H1 (cell line): Measurements from ENCODE around the gene PDCD2. TPM values are rescaled to one million over a fixed set of nuclear protein-coding genes. Genes with fewer than 3 reads are reported as not detected.
A peak's percentile ranks its signal among the peaks of the same experiment; 100 is the strongest.

ENCODE experiments used
- CTCF ChIA-PET: fragments of 300-600 bp; sonication (Branson Sonifier 250); formaldehyde crosslinking; loops from one replicate; lab custom pipeline; 2021; ENCODE audit not compliant: partially characterized antibody; lab: Charles Lee
- POLR2A ChIA-PET: fragments of 300-600 bp; sonication (Branson Sonifier 250); formaldehyde crosslinking; loops from one replicate; lab custom pipeline; 2021; ENCODE audit warnings: inconsistent platforms; ENCODE audit not compliant: partially characterized antibody; lab: Charles Lee
- DNase-seq, 2 experiments: peaks; one replicate each; pipeline versions ENCODE4 v3.0.0 to v3.0.0-alpha.2; 2010 to 2022; ENCODE audit warnings: low spot score in 2 of 2, low read depth in 1 of 2, mixed read lengths in 1 of 2
- FAIRE-seq: peaks from 2 replicates; lab custom pipeline; 2011; peaks lifted over from hg19 to GRCh38; lab: Jason Lieb, UNC
- H2AFZ ChIP-seq: 2 replicates; pipeline ENCODE4 v1.8.1; 2012; ENCODE audit warnings: low read length, inconsistent platforms
- H2AK5ac ChIP-seq: 2 replicates; pipeline ENCODE4 v1.6.1; 2013; ENCODE audit warnings: low read depth, low read length
- H2BK120ac ChIP-seq: replicated peaks from 2 replicates; pipeline ENCODE3; 2013; ENCODE audit warnings: low read depth, low read length, inconsistent platforms
- H2BK12ac ChIP-seq: 2 replicates; pipeline ENCODE4 v1.6.1; 2013; ENCODE audit warnings: low read depth, low read length
- H2BK15ac ChIP-seq: 2 replicates; pipeline ENCODE4 v1.6.1; 2013; ENCODE audit warnings: low read length
- H2BK20ac ChIP-seq: 2 replicates; pipeline ENCODE4 v1.6.1; 2013; ENCODE audit warnings: low read length
- H2BK5ac ChIP-seq: 2 replicates; pipeline ENCODE4 v1.6.1; 2013; ENCODE audit warnings: low read depth, low read length
- H3K14ac ChIP-seq: 2 replicates; pipeline ENCODE4 v1.6.1; 2013; ENCODE audit warnings: inconsistent platforms; ENCODE audit not compliant: insufficient read length
- H3K18ac ChIP-seq: 2 replicates; pipeline ENCODE4 v1.6.1; 2013; ENCODE audit warnings: low read length; ENCODE audit errors: extremely low read depth
- H3K23ac ChIP-seq: 2 replicates; pipeline ENCODE4 v1.6.1; 2013; ENCODE audit warnings: inconsistent platforms; ENCODE audit not compliant: insufficient read length
- H3K23me2 ChIP-seq: 2 replicates; pipeline ENCODE4 v1.6.1; 2013; ENCODE audit warnings: low read depth, low read length
- H3K27ac ChIP-seq: 2 replicates; pipeline ENCODE4 v1.6.1; 2011; ENCODE audit warnings: low read depth, low read length, inconsistent platforms
- H3K27me3 ChIP-seq, 4 experiments: replicated peaks in 1 of 4; 1 replicate in 1 of 4; 2 replicates in 3 of 4; pipeline versions ENCODE4 v1.6.1 to v1.8.1; 2011 to 2013; ENCODE audit warnings: low read length in 3 of 4, mild to moderate bottlenecking in 3 of 4, inconsistent platforms in 2 of 4, mixed read lengths in 2 of 4, moderate library complexity in 1 of 4; ENCODE audit not compliant: control insufficient read depth in 3 of 4, insufficient read depth in 3 of 4; ENCODE audit errors: extremely low read depth in 1 of 4
- H3K36me3 ChIP-seq, 4 experiments: 2 replicates each; pipeline versions ENCODE4 v1.6.1 to v1.8.1; 2011 to 2013; ENCODE audit warnings: mild to moderate bottlenecking in 4 of 4, low read length in 3 of 4, moderate library complexity in 2 of 4, control low read depth in 1 of 4, inconsistent platforms in 1 of 4; ENCODE audit not compliant: insufficient read depth in 4 of 4, control insufficient read depth in 2 of 4
- H3K4ac ChIP-seq: replicated peaks from 2 replicates; pipeline ENCODE3; 2013; ENCODE audit warnings: low read length, low read depth, mixed read lengths, inconsistent platforms; ENCODE audit not compliant: insufficient read length
- H3K4me1 ChIP-seq, 4 experiments: replicated peaks in 1 of 4; 1 replicate in 1 of 4; 2 replicates in 3 of 4; pipeline versions ENCODE4 v1.6.1 to v1.8.1; 2011 to 2013; ENCODE audit warnings: low read length in 3 of 4, inconsistent platforms in 2 of 4, mixed read lengths in 1 of 4; ENCODE audit not compliant: insufficient read depth in 4 of 4, control insufficient read depth in 3 of 4
- H3K4me2 ChIP-seq, 2 experiments: 2 replicates each; pipeline versions ENCODE4 v1.6.1 to v1.8.1; 2011 to 2013; ENCODE audit warnings: low read depth in 2 of 2, low read length in 2 of 2, control low read depth in 1 of 2, inconsistent platforms in 1 of 2, mild to moderate bottlenecking in 1 of 2; ENCODE audit not compliant: insufficient read depth in 1 of 2
- H3K4me3 ChIP-seq, 4 experiments: fragments of 200-600, 300-600 bp in 1 of 4; sonication (generic), shearing (Covaris generic), sonication (Bioruptor Twin) in 1 of 4; 2 replicates each; pipeline versions ENCODE4 v1.5.1 to v1.8.1; 2011 to 2016; ENCODE audit warnings: low read length in 4 of 4, low read depth in 3 of 4, control low read depth in 2 of 4, inconsistent platforms in 2 of 4, mild to moderate bottlenecking in 2 of 4, mixed read lengths in 1 of 4, moderate library complexity in 1 of 4; ENCODE audit not compliant: insufficient read depth in 2 of 4; ENCODE audit errors: extremely low read depth in 1 of 4
- H3K56ac ChIP-seq: replicated peaks from 2 replicates; pipeline ENCODE3; 2013; ENCODE audit warnings: low read depth, mild to moderate bottlenecking, mixed read lengths, low read length, inconsistent platforms; ENCODE audit not compliant: insufficient read length
- H3K79me1 ChIP-seq: 2 replicates; pipeline ENCODE4 v1.6.1; 2013; ENCODE audit warnings: low read depth, low read length, control low read depth
- H3K79me2 ChIP-seq, 2 experiments: 2 replicates each; pipeline versions ENCODE4 v1.6.1 to v1.8.1; 2012 to 2013; ENCODE audit warnings: low read length in 2 of 2, mild to moderate bottlenecking in 2 of 2, inconsistent platforms in 1 of 2; ENCODE audit not compliant: insufficient read depth in 2 of 2, control insufficient read depth in 1 of 2
- H3K9ac ChIP-seq, 4 experiments: replicated peaks in 1 of 4; 1 replicate in 1 of 4; 2 replicates in 3 of 4; pipeline versions ENCODE4 v1.6.1 to v1.8.1; 2011 to 2013; ENCODE audit warnings: low read depth in 3 of 4, low read length in 3 of 4, control low read depth in 2 of 4, mild to moderate bottlenecking in 2 of 4, moderate library complexity in 2 of 4, inconsistent platforms in 1 of 4; ENCODE audit errors: extremely low read depth in 1 of 4
- H3K9me3 ChIP-seq, 2 experiments: 2 replicates each; pipeline versions ENCODE4 v1.6.1 to v1.8.1; 2012 to 2013; ENCODE audit warnings: mild to moderate bottlenecking in 2 of 2, moderate library complexity in 2 of 2, control low read depth in 1 of 2, inconsistent platforms in 1 of 2, low read depth in 1 of 2, low read length in 1 of 2, mixed read lengths in 1 of 2; ENCODE audit not compliant: insufficient read depth in 2 of 2
- H4K20me1 ChIP-seq, 2 experiments: replicated peaks in 1 of 2; 2 replicates each; pipeline versions ENCODE3 to v1.8.1; 2011 to 2013; ENCODE audit warnings: inconsistent platforms in 2 of 2, low read length in 2 of 2, mild to moderate bottlenecking in 1 of 2; ENCODE audit not compliant: insufficient read depth in 2 of 2, control insufficient read depth in 1 of 2
- H4K5ac ChIP-seq: 2 replicates; pipeline ENCODE4 v1.6.1; 2013; ENCODE audit warnings: low read length, low read depth, mixed read lengths, inconsistent platforms; ENCODE audit not compliant: insufficient read length
- H4K8ac ChIP-seq: 2 replicates; pipeline ENCODE4 v1.8.0; 2013; ENCODE audit warnings: mild to moderate bottlenecking, moderate library complexity, low read length, inconsistent platforms; ENCODE audit not compliant: insufficient read depth; ENCODE audit errors: extremely low read depth
- H4K91ac ChIP-seq: replicated peaks from 2 replicates; pipeline ENCODE3; 2013; ENCODE audit warnings: low read length, mixed read lengths, inconsistent platforms; ENCODE audit not compliant: insufficient read length
- BCL11A ChIP-seq, 2 experiments: IDR thresholded peaks; one replicate each; pipeline ENCODE4 v1.6.1; 2011; ENCODE audit warnings: low read depth in 2 of 2, low read length in 2 of 2, mild to moderate bottlenecking in 2 of 2
- EP300 ChIP-seq, 2 experiments: IDR thresholded peaks; 1 replicate in 1 of 2; 2 replicates in 1 of 2; pipeline ENCODE4 v1.6.1; 2011 to 2012; ENCODE audit warnings: low read depth in 2 of 2, low read length in 2 of 2, mild to moderate bottlenecking in 2 of 2, borderline replicate concordance in 1 of 2, inconsistent platforms in 1 of 2, moderate library complexity in 1 of 2
- POU5F1 ChIP-seq: IDR thresholded peaks from 2 replicates; pipeline ENCODE4 v1.6.1; 2011; ENCODE audit warnings: low read depth, mild to moderate bottlenecking, low read length, moderate library complexity
- RAD21 ChIP-seq, 2 experiments: IDR thresholded peaks in 1 of 2; conservative IDR thresholded peaks in 1 of 2; 2 replicates each; pipeline ENCODE4 v1.6.1; 2011; ENCODE audit warnings: low read depth in 2 of 2, low read length in 2 of 2, improper control_type of control experiment in 1 of 2, inconsistent platforms in 1 of 2, mild to moderate bottlenecking in 1 of 2, moderate library complexity in 1 of 2
- RFX5 ChIP-seq: IDR thresholded peaks from 2 replicates; pipeline ENCODE4 v1.6.1; 2011; ENCODE audit warnings: low read depth, low read length, improper control_type of control experiment, borderline replicate concordance
- YY1 ChIP-seq: IDR thresholded peaks from 2 replicates; pipeline ENCODE4 v1.6.1; 2011; ENCODE audit warnings: low read depth, mild to moderate bottlenecking, low read length
- WGBS, 2 experiments: shearing (Covaris generic) in 1 of 2; methylation state at CpG; one replicate each; pipeline versions ENCODE4 v1.1.6 to v1.1.7; 2013 to 2015; ENCODE audit warnings: low lambda C conversion rate in 2 of 2, mixed read lengths in 2 of 2, inconsistent platforms in 1 of 2, low coverage in 1 of 2, missing lambda C conversion rate in 1 of 2; ENCODE audit not compliant: insufficient replicate concordance in 2 of 2, insufficient coverage in 1 of 2, insufficient read length in 1 of 2; ENCODE audit errors: extremely low coverage in 1 of 2, missing lambda C conversion rate in 1 of 2; 5-methylcytosine and 5-hydroxymethylcytosine counted together
- polyA plus RNA-seq, 7 experiments: library from polyadenylated mRNA; depleted of rRNA in 3 of 7; stranded (reverse) in 5 of 7; unstranded in 2 of 7; fragments of >200 nt in 5 of 7; fragments of 200-250 nt in 2 of 7; gene quantifications; 1 replicate in 5 of 7; 2 replicates in 1 of 7; 4 replicates in 1 of 7; pipeline versions ENCODE4 v1.2.1 to v1.2.3, GENCODE V29; 2011 to 2013; ENCODE audit warnings: missing spikeins in 2 of 7, mixed read lengths in 2 of 7
- total RNA-seq: library from RNA; stranded (reverse); fragmentation: NEBNext Ultra II Directional; extraction: Animal tissue kit (Norgen Biotek cat#: 25700); gene quantifications from 2 replicates; pipeline ENCODE4 v1.2.1, GENCODE V29; 2021
- TF ChIP-seq, protein P1 (sequence below), 3 experiments: IDR thresholded peaks; 1 replicate in 2 of 3; 2 replicates in 1 of 3; pipeline versions ENCODE4 v1.5.1 to v1.6.1; 2011; ENCODE audit warnings: low read length in 3 of 3, mild to moderate bottlenecking in 3 of 3, inconsistent platforms in 2 of 3, low read depth in 1 of 3, moderate library complexity in 1 of 3; ENCODE audit not compliant: insufficient read depth in 1 of 3; ENCODE audit errors: control extremely low read depth in 1 of 3

Gene PDCD2
- total and polyA plus RNA-seq, 2 of the 8 experiments (the other 6 are each of a cell fraction or from before 2014, with no cell fraction given): 74.1 to 116 TPM

GRCh38 chr6:170529839-170530469 lies 54.5 kb downstream of the PDCD2 start:
- H4K8ac ChIP-seq: no peak overlapping the region
- no peak overlapping the region for H2BK20ac ChIP-seq
- no peak overlapping the region for H4K91ac ChIP-seq
- no peaks in the 10 kb centered on the region for H3K23me2 ChIP-seq
- H3K9me3 ChIP-seq: no peaks in the 10 kb centered on the region
- no peak overlapping the region for H4K5ac ChIP-seq
- FAIRE-seq (peak; percentile 81), DNase-seq (peak in 1 of 2 experiments; percentile 82)
- no peak overlapping the region for H3K4me3 ChIP-seq
- no peak overlapping the region for H2AFZ ChIP-seq
- no peak overlapping the region for H3K56ac ChIP-seq
- WGBS, 2 experiments: 60% methylated on average over 5 of the region's 5 CpGs; no CpG with 5 or more reads in 1 of the 2 experiments
- H3K4me1 ChIP-seq: no peaks in the 10 kb centered on the region
- H3K79me2 ChIP-seq: no peaks in the 10 kb centered on the region
- no peak overlapping the region for H2AK5ac ChIP-seq
- H3K4me2 ChIP-seq: no peak overlapping the region
- CTCF ChIA-PET: interaction anchor here (0.6 to 2.9 kb wide), 32 partner anchors 9 to 740 kb away, joined by 3 to 12 read pairs (median 4); no protein-coding TSS in a partner anchor
- H3K14ac ChIP-seq: no peak overlapping the region
- peaks cover under 1 to 20% (median 13%) of the 10 kb centered on the region in 4 experiments; a peak in 7 of 8 replicates for H3K36me3 ChIP-seq
- peaks cover 0 to 2% of the 10 kb centered on the region in 2 experiments for H4K20me1 ChIP-seq
- H3K79me1 ChIP-seq: no peaks in the 10 kb centered on the region
- H2BK12ac ChIP-seq: no peak overlapping the region
- no peaks in the 10 kb centered on the region for H3K27me3 ChIP-seq
- H2BK5ac ChIP-seq: no peak overlapping the region
- H3K4ac ChIP-seq: no peak overlapping the region
- no peak overlapping the region for H3K18ac ChIP-seq
- TF ChIP-seq, protein P1, sequence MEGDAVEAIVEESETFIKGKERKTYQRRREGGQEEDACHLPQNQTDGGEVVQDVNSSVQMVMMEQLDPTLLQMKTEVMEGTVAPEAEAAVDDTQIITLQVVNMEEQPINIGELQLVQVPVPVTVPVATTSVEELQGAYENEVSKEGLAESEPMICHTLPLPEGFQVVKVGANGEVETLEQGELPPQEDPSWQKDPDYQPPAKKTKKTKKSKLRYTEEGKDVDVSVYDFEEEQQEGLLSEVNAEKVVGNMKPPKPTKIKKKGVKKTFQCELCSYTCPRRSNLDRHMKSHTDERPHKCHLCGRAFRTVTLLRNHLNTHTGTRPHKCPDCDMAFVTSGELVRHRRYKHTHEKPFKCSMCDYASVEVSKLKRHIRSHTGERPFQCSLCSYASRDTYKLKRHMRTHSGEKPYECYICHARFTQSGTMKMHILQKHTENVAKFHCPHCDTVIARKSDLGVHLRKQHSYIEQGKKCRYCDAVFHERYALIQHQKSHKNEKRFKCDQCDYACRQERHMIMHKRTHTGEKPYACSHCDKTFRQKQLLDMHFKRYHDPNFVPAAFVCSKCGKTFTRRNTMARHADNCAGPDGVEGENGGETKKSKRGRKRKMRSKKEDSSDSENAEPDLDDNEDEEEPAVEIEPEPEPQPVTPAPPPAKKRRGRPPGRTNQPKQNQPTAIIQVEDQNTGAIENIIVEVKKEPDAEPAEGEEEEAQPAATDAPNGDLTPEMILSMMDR (IDR thresholded peaks at IDR 0.05; ENCODE audit: control extremely low read depth in 1 of 3, insufficient read depth in 1 of 3, low read depth in 1 of 3, low read length in 3 of 3): peak; percentile 76 to 93 (median 83)
- TF ChIP-seq POU5F1 (no peak), YY1 (no peak), EP300 (IDR thresholded peaks at IDR 0.05; ENCODE audit: borderline replicate concordance in 1 of 2, low read depth in 2 of 2, low read length in 2 of 2) (no peak), BCL11A (IDR thresholded peaks at IDR 0.05; ENCODE audit: low read depth in 2 of 2, low read length in 2 of 2) (no peak), RFX5 (no peak), RAD21 (IDR thresholded peaks at IDR 0.05 in 1 of 2, conservative IDR thresholded peaks at IDR 0.05 in 1 of 2; ENCODE audit: low read depth in 2 of 2, low read length in 2 of 2) (peak; percentile 95 to 96)
- H2BK15ac ChIP-seq: no peak overlapping the region
- POLR2A ChIA-PET: interaction anchor here (1.0 to 1.3 kb wide), 2 partner anchors 11 to 15 kb away, joined by 4 read pairs; no protein-coding TSS in a partner anchor
- H3K27ac ChIP-seq: no peak overlapping the region
- H3K9ac ChIP-seq: no peak overlapping the region
- no peak overlapping the region for H3K23ac ChIP-seq
- no peak overlapping the region for H2BK120ac ChIP-seq
